GM21825 (cell line): Measurements from ENCODE around the gene TXLNA.
"Not testable (repeated sequence)": the region's sequence is repeated elsewhere in the genome, so short reads cannot be mapped to it uniquely, and the experiment has no call there.

ENCODE experiments used
- ATAC-seq: cut with Tn5 transposase; IDR thresholded peaks from one replicate; pipeline ENCODE4 v1.9.1; 2021; ENCODE audit warnings: mild to moderate bottlenecking, moderate library complexity; ENCODE audit not compliant: unreplicated experiment

Gene TXLNA

GRCh38 chr1:32179443-32180185 lies at the start of gene TXLNA:
TSS of gene TXLNA (plus strand) at chr1:32179675. CDS start at chr1:32180346, 671 bp downstream.
- peak; percentile 81 for ATAC-seq

GRCh38 chr1:32133950-32134280 lies 45.6 kb upstream of the TXLNA start:
- ATAC-seq: not testable (repeated sequence)

DNA sequence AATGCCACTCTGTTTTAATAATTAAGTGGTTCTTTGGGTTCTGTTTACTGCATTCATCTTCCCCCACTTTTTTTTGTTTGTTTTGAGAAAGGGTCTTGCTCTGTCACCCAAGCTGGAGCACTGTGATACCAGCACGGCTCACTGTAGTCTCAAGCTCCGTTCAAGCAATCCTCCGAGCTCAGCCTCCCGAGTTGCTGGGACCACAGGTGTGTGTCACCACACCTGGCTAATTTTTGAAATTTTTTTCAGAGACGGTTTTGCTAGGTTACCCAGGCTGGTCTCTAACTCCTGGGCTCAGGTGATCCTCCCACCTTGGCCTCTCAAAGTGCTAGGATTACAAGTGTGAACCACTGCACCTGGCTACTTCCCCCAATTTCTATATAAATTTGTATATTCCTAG lies 42.4 kb upstream of the TXLNA start:
- no peak for ATAC-seq

- no peak for ATAC-seq
Observed at GRCh38 chr1:32138965-32139364, 40.5 kb upstream of the TXLNA start.

- no peak for ATAC-seq
Observed at GRCh38 chr1:32142446-32143301, 36.8 kb upstream of the TXLNA start.

DNA sequence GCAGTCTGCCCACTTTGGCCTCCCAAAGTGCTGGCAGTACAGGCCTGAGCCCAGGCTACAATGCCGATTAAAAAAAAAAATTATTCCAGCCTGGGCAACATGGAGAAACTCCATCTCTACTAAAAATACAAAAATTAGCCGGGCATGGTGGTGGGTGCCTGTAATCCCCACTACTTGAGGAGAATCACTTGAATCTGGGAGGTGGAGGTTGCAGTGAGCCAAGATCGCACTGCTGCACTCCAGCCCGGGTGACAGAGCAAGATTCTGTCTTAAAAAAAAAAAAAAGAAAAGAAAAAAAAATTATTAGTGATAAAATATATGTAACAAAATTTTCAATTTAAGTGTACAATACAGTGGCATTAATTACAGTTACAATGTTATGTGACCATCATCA lies 36.2 kb upstream of the TXLNA start:
- ATAC-seq: not testable (repeated sequence)

DNA sequence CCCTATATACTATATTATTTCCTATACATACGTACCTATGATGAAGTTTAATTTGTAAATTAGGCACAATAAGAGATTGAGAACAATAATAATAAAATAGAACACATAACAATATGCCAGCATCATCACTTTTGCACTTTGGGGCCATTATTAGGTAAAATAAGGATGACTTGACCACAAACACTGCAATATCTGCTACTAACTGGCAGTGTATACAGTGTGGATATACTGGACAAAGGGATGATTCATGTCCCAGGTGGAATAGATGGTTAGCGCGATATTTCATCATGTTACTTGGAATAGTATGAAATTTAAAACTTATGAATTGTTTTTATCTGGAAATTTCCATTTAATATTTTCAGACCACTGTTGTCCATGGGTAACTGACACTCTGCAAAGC lies 35.4 kb upstream of the TXLNA start:
- no peak for ATAC-seq

DNA sequence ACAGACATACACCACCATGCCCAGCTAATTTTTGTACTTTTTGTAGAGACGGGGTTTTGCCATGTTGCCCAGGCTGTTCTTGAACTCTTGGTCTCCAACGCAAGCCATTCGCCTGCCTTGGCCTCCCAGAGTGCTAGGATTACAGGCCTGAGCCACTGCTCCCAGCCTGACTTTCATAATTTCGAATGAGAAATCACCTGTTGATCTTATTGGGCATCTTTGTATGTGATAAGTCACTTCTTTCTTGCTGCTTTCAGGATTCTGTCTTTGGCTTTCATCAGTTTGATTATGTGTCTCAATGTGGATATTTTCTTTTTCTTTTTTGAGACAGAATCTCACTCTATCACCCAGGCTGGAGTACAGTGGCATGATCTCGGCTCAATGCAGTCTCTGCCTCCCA lies 31.7 kb upstream of the TXLNA start:
- ATAC-seq: not testable (repeated sequence)

DNA sequence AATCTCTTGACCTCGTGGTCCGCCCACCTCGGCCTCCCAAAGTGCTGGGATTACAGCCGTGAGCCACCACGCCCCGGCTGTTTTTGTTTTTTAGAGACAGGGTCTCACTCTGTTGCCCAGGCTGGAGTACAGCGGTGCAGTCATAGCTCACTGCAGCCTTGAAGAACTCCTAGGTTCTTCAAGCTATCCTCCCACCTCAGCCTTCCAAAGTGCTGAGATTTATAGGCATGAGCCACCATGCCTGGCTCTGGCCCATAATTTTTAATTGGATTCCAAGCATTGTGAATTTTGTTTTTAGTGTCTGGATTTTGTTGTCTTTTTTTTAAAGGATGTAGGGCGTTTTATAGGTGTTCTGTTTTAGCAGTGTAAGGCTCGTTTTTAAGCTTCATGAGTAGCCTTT lies 28.6 kb upstream of the TXLNA start:
- no peak for ATAC-seq

- ATAC-seq: no peak
Observed at GRCh38 chr1:32151319-32151787, 28.1 kb upstream of the TXLNA start.

GRCh38 chr1:32159189-32159588 lies 20.3 kb upstream of the TXLNA start:
- ATAC-seq: no peak

DNA sequence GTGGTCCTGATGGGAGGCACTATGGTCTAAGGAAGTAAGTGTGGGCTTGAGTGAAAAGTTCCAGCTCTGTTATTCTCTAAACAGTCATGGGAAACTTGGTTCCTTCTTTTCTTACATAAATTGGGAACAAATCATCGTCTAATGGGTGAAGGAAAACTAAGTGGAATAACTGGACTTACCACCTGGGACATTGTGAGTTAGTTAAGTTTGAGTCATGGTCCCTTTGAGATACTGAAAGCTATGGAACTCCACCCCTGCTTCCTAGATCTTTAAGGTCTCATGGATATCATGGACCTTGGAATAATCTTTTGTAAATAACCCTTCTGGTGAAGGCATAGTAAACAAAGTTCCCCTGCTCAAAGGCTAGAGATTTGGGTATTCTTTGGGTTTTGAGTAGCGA lies 16.1 kb upstream of the TXLNA start:
- no peak for ATAC-seq

GRCh38 chr1:32165633-32166032 lies 13.8 kb upstream of the TXLNA start:
- ATAC-seq: not testable (repeated sequence)

GRCh38 chr1:32170991-32171390 lies 8.5 kb upstream of the TXLNA start:
- ATAC-seq: no peak

GRCh38 chr1:32172621-32173245 lies 6.7 kb upstream of the TXLNA start:
- no peak for ATAC-seq

GRCh38 chr1:32178380-32179192 lies 889 bp upstream of the TXLNA start:
- ATAC-seq: no peak

DNA sequence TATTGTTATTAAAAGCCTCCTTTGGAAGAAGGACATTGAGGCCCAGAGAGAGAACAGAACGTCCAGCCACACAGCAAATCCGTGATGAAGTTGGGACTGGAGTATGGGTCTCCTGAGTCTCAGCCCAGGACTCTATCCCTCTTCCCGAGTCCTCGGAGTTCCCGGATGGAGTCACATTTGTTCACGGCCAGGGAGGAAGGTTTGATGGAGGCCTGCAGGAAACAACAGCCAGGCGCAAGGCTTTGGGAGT lies 357 bp upstream of the TXLNA start:
- ATAC-seq: peak; percentile 7

GRCh38 chr1:32180186-32181060 lies 948 bp downstream of the TXLNA start:
- ATAC-seq: no peak

- ATAC-seq: no peak
Observed at GRCh38 chr1:32181065-32181464, 1.6 kb downstream of the TXLNA start.

DNA sequence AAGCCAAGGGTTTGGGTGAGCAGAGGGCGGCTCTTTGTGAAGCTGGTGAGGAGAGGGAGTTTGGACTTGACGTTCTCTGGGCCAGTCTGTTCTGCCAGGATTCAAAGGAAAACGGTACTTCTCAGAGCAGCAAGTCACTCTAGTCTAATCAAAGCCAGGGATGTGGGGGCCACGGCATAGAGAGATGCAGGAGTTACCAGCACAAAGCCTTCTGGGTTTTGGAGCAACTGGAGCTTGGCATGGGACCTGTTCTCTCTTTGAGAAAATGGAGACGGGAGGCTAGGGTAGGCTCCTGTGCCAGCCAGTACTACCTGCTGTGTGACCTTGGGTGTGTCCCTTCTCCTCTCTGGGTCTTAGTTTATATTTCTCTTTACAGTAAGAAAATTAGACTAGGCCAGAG lies 2.1 kb downstream of the TXLNA start:
- ATAC-seq: no peak
